Kidney capillary endothelial cell (primary cell): ENCODE results near the gene PALS1.
A peak's percentile ranks its signal among the peaks of the same experiment; 100 is the strongest.

ENCODE experiments used
- DNase-seq: peaks from one replicate; pipeline ENCODE4 v3.0.0-alpha.2; 2018; ENCODE audit warnings: low spot score

Gene PALS1

DNA sequence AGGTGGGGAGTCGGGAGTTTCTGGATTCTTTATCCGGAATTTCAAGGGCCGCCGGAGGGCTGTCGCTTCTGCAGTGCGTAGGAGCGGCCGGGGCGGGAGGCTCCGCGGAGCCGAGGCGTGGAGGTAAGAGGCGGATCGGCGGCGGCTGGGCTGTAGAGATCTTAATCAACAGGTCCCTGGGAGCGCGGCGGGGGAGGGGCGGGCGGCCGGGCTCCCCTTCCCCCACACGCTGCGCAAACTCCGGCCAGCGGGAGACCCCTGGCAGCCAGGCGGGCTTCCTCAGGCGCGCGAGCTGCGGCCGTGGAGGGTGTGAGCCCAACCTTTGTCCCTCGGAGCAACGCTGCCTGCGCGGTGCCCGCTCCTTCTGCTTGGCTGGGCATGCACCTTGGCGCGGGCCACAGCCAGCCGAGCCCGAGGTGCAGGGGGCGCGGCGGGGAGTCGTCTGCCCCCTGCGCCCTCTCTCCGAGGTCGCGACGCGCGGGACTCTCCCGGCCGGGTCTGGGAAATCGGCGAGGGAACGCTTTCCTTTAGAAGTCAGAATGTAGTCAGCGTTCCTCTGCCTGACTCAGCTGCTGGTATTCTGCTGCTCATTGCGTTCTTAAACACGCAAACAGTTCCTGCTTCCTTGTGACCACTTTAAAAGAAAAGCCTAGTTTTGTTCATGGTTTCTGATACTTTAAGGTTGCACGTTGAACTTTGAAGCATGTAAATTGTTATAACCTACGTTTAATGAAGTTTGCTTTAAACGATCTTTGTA, at the start of gene PALS1:
Gene PALS1 (plus strand): TSS at position 25 of the 757 bp plus-strand sequence. CDS start 37,736 bp downstream, outside the sequence.
- peak; percentile 78 for DNase-seq

GRCh38 chr14:67191768-67192290, 49.4 kb upstream of the PALS1 start:
- no peak for DNase-seq

- no peak for DNase-seq
These were observed 48.9 kb upstream of the PALS1 start for GRCh38 chr14:67192366-67192765.

DNA sequence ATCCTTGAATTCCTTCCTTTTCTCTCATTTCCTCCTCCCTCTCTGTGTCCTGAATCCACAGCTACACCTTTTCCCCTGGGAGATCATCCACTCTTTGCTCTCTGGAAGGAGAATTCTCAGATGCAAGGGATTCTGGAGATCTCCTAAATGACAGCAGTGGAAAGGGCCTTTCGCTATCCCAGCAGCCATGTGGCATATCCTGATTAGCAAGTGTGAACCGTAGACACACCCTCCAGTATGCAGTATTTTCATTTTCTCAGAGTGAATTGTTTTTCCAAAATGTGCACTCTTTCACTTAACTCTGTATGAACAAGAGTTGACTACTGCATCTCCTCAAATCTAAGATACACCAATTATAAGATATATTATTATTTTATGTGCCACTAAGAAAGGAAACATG, 46.0 kb upstream of the PALS1 start:
- no peak for DNase-seq

DNA sequence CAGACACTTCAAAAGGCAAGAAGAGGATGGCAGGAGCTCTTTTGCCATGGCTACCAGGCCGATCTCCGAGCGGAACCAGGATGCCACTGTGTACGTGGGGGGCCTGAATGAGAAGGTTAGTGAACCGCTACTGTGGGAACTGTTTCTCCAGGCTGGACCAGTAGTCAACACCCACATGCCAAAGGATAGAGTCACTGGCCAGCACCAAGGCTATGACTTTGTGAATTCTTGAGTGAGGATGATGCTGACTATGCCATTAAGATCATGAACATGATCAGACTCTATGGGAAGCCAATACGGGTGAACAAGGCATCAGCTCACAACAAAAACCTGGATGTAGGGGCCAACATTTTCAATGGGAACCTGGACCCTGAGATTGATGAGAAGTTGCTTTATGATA, 42.2 kb upstream of the PALS1 start:
- no peak for DNase-seq

- DNase-seq: no peak
These were observed 33.4 kb upstream of the PALS1 start for GRCh38 chr14:67207810-67208209.

GRCh38 chr14:67218126-67218525, 23.1 kb upstream of the PALS1 start:
- DNase-seq: no peak

DNA sequence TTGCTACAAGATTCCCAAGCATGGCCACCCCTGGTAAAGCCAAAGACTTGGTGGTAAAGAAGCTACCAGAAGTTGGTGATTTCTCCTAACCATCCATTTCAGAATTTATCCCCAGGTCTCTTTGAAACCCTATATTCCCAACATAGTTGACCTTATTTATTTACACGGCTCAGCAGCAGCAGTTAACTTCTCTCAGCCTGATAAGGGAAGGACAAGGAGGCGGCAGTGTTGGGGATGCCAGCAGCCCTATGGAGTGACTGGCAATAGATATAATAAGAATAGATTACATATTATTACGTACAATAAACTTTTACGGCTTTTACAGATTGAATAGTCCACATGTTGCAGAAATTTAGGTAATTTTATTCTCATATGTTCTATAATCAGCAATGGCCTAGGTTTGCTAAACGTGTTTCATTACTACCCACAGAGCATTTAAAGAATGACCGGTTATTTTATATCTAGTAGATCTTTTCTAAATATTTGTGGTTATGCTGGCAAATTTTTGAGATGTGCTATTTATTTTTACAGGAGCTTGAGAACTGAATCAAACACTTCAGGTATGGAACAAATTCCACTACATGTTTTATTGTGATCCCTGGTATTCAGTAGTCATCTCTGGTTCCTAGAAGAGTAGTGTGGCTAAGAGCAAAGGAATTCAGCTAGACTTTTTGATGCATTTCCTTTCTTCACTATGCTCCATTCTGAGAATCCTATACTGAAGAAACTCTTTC, 19.8 kb upstream of the PALS1 start:
- peak; percentile 10 for DNase-seq

DNA sequence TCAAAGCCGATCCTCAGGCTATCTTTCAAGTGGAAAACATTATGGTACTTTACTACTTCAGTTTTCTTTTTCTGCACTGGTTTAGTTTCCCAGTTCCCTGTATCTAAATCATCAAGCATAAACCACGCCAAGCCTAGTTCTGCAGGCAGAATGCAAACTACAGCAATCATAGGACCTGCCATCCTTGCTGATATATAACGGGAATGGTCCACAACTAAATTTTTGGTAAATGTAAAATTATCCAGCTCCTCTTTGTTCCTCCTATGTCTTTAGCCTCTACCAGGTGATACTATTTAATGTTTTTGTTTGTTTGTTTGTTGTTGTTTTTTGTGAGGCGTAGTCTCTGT, 19.3 kb upstream of the PALS1 start:
- no peak for DNase-seq

GRCh38 chr14:67225523-67225922, 15.7 kb upstream of the PALS1 start:
- DNase-seq: no peak

GRCh38 chr14:67228325-67228984, 12.8 kb upstream of the PALS1 start:
- no peak for DNase-seq

DNA sequence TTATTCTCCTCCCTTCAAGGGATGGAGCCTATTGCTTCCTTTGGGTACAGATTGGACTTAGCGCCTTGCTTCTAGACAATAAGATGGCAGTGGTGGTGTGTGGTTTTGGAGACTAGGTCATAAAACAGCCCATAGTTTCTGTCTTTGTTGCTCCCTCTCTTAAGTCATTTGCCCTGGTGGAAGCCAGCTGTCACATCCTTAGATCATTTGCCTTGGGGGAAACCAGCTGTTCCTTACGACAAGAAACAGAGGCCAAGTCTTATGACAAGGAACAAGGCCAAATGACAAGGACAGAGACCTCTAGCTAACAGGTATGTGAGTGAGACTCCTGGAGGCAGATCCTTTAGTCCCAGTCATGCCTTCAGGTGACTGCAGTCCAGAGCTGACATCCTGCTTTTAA, 9.2 kb upstream of the PALS1 start:
- no peak for DNase-seq

GRCh38 chr14:67232621-67233020, 8.6 kb upstream of the PALS1 start:
- DNase-seq: no peak

DNA sequence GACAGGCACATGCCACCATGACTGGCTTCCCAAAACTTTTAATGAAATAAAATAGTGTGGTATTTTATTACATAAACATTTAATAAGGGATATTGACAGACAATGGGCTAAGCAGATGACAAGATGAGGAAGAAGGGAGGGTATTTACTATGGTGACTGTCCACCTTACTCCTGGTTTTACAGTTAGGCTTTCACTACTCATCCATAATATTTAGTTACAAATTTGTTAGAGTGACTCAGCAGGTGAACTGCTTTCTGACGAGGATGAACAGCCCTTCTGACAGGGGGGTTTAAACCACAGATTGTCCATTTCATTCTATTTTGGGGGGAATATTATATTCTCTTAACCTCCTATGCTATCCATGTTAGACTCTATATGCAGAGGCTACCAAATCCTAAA, 3.6 kb upstream of the PALS1 start:
- DNase-seq: no peak

GRCh38 chr14:67239582-67239981, 1.7 kb upstream of the PALS1 start:
- DNase-seq: no peak

GRCh38 chr14:67240168-67240932, 885 bp upstream of the PALS1 start:
- peak; percentile 3 for DNase-seq

DNA sequence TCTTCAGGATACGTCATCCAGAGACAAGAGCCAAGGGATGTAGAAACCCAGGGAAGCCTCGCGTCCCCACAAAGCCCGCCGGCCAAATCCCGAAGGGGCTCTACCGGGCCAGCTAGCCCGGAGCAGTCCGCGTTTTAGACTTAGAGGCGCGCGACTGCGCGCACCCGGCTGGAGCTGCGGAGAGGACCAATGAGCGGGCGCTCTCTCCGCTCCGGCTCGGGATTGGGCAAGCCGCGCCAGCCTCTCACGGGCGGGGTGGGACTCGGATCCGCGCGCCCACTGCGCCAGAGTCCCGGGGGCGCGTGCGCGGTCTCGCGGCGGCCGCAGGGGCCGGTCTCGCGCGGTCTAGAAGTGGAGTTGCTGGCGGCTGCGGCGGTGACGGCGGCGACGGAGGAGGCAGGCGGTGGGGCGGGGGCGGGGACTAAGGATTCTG, 241 bp upstream of the PALS1 start:
- DNase-seq: peak; percentile 93

GRCh38 chr14:67242168-67242420, 859 bp downstream of the PALS1 start:
- no peak for DNase-seq

- no peak for DNase-seq
These were observed 3.9 kb downstream of the PALS1 start for GRCh38 chr14:67245104-67245503.

GRCh38 chr14:67251573-67252226, 10.5 kb downstream of the PALS1 start:
- DNase-seq: no peak

DNA sequence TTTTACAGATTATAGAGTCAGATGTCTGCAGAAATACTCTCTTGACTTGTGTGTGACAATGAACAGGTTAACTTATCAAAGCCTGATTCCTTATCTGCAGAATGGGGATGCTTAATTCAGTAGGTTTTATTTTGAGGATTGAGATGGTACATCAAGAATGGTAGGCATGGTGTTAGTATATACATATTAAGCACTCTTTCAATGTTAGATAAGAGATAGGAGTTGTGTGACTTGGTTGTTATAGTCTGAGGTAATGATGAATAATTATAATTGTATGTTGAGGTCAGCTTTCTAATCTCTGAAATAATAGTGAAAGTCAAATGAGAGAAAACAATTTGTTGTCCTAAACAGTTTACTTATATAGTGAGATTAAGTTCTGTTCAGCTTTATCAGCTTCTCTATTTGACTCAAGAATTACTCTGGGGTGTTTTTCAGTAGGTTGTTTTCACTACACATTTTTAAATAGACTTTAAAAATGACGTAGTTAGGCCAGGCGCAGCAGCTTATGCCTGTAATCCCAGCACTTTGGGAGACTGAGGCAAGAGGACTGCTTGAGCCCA, 11.9 kb downstream of the PALS1 start:
- DNase-seq: no peak

DNA sequence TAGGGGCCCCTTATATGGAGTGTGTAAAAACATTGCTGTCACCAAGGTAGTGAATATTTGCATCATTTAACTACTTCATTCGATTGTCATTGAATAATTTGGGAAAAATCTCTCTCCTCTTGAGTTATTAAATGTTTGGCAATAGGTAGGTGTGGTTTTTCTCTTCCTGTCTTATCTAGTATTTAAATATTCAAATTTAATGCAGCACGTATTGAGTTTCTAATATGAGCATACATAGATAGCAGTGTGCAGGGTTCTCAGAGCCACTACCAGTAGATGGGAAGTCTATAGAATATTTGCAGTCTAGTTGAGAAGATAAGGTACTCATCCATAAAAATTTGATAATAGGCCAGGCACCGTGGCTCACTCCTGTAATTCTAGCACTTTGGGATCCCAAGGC, 16.7 kb downstream of the PALS1 start:
- DNase-seq: no peak
